ENCODE measurements around the gene HOXA3.
A peak's percentile ranks its signal among the peaks of the same experiment; 100 is the strongest.

- TF ChIP-seq JUN (IDR thresholded peaks at IDR 0.05; ENCODE audit: low read depth, low read length) (no peak), POLR2A (IDR thresholded peaks at IDR 0.05; ENCODE audit: control extremely low read depth in 1 of 2, low read depth in 2 of 2, low read length in 2 of 2) (no peak), ATF3 (IDR thresholded peaks at IDR 0.05; ENCODE audit: insufficient read depth, low read depth, low read length) (no peak), FOSL1 (IDR thresholded peaks at IDR 0.05; ENCODE audit: insufficient read depth, low read depth, low read length) (no peak), EZH2 (IDR thresholded peaks at IDR 0.05; ENCODE audit: low read depth, low read length, severe bottlenecking) (peak; percentile 88), CBX5 (IDR thresholded peaks at IDR 0.05; ENCODE audit: low read depth, low read length) (no peak), CBX8 (IDR thresholded peaks at IDR 0.05; ENCODE audit: borderline replicate concordance, low read depth, low read length) (no peak; the same call in 1 of the 2 replicates), CREB1 (IDR thresholded peaks at IDR 0.05) (no peak)
- TF ChIP-seq, protein P1, sequence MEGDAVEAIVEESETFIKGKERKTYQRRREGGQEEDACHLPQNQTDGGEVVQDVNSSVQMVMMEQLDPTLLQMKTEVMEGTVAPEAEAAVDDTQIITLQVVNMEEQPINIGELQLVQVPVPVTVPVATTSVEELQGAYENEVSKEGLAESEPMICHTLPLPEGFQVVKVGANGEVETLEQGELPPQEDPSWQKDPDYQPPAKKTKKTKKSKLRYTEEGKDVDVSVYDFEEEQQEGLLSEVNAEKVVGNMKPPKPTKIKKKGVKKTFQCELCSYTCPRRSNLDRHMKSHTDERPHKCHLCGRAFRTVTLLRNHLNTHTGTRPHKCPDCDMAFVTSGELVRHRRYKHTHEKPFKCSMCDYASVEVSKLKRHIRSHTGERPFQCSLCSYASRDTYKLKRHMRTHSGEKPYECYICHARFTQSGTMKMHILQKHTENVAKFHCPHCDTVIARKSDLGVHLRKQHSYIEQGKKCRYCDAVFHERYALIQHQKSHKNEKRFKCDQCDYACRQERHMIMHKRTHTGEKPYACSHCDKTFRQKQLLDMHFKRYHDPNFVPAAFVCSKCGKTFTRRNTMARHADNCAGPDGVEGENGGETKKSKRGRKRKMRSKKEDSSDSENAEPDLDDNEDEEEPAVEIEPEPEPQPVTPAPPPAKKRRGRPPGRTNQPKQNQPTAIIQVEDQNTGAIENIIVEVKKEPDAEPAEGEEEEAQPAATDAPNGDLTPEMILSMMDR (IDR thresholded peaks at IDR 0.05; ENCODE audit: control extremely low read depth in 1 of 3, insufficient read depth in 1 of 3, low read depth in 1 of 3, low read length in 3 of 3), result peak in 2 of 3 experiments; percentile 25 to 27; a peak in 2 of 4 replicates
Measured at GRCh38 chr7:27141923-27142579, 10.3 kb downstream of the HOXA3 start.
